ENCODE data around the gene KCNJ4.
A peak's percentile ranks its signal among the peaks of the same experiment; 100 is the strongest.
"Not testable (repeated sequence)": the region's sequence is repeated elsewhere in the genome, so short reads cannot be mapped to it uniquely, and the experiment has no call there.

KCNJ4 gene

DNA sequence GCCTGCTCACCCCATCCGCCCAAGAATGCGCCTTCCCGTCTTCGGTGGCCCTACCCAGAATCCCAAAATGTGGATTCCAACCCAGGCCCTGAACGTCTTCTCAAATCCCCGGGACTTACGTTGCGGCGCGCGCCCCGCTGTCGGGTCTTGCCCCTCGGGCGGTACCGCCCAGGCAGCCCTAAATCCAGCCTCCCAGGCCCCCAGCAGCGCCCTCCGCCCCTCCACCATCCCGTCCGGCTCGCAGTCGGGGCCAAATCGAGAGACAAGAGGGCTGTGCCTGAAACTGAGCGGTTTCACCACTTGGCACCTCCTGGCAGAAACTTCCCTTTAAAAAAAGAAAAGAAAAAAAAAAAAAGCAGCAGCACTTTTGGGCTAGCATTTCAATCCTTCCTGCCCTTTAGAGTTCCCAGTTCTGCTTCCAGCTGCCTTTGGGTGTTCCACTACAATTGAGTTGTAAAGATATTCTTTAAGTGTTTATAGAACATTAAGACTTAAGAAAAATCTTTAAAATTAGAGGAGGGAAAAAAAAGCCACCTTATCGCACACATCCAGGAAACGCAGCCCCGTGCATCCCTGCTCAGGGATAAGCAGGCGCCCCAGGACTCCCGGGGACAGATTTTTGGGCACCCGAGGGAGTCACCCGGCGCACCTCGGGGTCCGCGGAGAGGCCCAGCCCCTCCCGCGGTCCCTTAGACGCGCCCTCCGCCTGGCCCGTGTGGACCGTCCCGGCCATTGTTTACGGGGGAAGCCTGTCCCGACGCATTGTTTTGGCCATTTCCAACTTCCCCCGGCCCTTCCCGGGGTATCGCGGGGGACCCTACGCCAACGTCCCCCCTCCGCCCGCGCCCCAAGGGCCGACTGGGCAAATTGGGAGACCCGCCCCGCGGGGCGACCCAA is 57.6 kb downstream of the KCNJ4 start:
- H3K27ac Mint-ChIP-seq: peak overlapping the region; percentile 66
- peaks cover 71% of the 10 kb centered on the region for H3K4me1 Mint-ChIP-seq
- peak; percentile 48 for DNase-seq
- TF ChIP-seq, protein P1, sequence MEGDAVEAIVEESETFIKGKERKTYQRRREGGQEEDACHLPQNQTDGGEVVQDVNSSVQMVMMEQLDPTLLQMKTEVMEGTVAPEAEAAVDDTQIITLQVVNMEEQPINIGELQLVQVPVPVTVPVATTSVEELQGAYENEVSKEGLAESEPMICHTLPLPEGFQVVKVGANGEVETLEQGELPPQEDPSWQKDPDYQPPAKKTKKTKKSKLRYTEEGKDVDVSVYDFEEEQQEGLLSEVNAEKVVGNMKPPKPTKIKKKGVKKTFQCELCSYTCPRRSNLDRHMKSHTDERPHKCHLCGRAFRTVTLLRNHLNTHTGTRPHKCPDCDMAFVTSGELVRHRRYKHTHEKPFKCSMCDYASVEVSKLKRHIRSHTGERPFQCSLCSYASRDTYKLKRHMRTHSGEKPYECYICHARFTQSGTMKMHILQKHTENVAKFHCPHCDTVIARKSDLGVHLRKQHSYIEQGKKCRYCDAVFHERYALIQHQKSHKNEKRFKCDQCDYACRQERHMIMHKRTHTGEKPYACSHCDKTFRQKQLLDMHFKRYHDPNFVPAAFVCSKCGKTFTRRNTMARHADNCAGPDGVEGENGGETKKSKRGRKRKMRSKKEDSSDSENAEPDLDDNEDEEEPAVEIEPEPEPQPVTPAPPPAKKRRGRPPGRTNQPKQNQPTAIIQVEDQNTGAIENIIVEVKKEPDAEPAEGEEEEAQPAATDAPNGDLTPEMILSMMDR (IDR thresholded peaks at IDR 0.05): no peak
- peak overlapping the region; percentile 87 for H3K4me3 Mint-ChIP-seq
- H3K27me3 Mint-ChIP-seq (ENCODE audit: low read depth, poor library complexity): peaks cover 5% of the 10 kb centered on the region
- H3K36me3 Mint-ChIP-seq (ENCODE audit: low read depth): no peaks in the 10 kb centered on the region
- H3K9me3 Mint-ChIP-seq: no peaks in the 10 kb centered on the region

DNA sequence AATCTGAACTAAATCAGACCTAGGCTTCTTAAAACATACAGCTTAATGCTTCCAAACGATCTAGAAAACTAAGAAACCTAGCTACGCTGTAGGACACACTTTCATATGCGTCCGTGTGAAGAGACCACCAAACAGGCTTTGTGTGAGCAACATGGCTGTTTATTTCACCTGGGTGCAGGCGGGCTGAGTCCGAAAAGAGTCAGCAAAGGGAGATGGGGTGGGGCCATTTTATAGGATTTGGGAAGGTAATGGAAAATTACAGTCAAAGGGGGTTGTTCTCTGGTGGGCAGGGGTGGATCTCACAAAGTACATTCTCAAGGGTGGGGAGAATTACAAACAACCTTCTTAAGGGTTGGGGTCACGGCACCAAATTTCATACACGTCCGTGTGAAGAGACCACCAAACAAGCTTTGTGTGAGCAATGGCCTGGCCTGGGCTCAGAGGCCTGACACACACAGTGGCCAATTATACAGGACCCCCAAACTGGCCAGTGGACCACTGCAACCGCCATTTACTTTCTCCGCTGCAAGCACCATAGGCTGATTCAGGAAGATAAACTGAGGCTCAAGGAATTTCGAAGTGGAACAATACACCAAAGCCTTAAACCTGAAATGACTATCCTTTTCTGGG is 58.4 kb downstream of the KCNJ4 start:
- H3K4me3 Mint-ChIP-seq: peak overlapping the region; percentile 87
- H3K36me3 Mint-ChIP-seq (ENCODE audit: low read depth); H3K27ac Mint-ChIP-seq; DNase-seq; H3K27me3 Mint-ChIP-seq (ENCODE audit: low read depth, poor library complexity); H3K9me3 Mint-ChIP-seq: not testable (repeated sequence)
- H3K4me1 Mint-ChIP-seq: peaks cover 71% of the 10 kb centered on the region

DNA sequence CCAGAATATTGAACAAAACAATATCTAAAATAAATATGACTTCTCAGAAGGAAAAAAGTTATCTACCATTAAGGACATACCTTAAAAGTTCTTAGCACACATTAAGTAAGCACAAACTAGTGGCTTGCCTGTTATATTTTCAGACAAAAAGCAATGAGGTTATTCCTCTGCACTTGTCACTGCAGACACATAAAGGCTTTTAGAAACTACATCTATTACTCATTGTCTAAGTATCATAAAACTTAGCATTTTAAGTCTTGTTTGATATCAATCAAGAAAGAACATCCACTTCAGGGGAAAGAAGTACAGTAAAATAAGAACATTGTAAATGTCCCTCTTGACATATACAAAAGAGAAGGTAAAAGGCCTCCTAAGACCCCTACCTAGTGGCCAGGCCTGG is 59.1 kb downstream of the KCNJ4 start:
- not testable (repeated sequence) for H3K27ac Mint-ChIP-seq; H3K9me3 Mint-ChIP-seq; DNase-seq; H3K27me3 Mint-ChIP-seq (ENCODE audit: low read depth, poor library complexity); H3K36me3 Mint-ChIP-seq (ENCODE audit: low read depth)
- Mint-ChIP-seq H3K4me3 (peak overlapping the region; percentile 87), H3K4me1 (peaks cover 71% of the 10 kb centered on the region)

DNA sequence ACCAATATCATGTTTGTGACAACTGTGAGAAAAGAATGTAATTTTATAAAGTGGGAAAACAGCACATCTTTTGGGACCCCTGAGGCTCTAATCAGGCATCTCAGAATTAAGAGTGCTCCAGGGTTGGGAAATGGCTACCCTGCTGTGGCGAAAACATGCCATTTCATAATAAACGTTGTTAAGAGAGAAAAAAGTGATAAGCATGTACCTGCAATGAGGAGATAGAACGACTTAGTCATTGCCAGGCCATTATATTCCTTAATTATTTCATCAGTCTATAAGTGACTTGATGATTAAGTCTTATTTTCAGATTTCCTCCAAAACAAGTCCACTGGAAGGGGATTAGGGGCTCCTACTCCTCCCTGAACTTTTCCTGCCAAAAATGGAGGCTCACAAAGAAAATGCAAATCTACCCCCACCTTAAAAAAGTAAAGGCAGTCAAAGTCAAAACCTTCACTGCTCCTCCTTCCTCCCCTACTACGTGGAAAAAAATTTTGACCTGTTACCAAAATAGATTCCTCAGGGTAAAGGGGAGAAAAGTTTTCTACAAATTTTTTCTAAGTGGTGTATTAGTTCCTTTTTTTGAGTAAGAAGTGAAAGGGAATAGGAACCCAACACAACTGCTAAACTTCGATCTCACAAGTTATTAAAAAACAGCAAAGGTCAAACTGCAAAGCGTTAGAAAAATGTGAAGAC is 59.9 kb downstream of the KCNJ4 start:
- H3K9me3 Mint-ChIP-seq; DNase-seq; H3K36me3 Mint-ChIP-seq (ENCODE audit: low read depth); H3K27me3 Mint-ChIP-seq (ENCODE audit: low read depth, poor library complexity): not testable (repeated sequence)
- peak overlapping the region; percentile 64 for H3K27ac Mint-ChIP-seq
- H3K4me3 Mint-ChIP-seq: peak overlapping the region; percentile 87
- H3K4me1 Mint-ChIP-seq: peaks cover 71% of the 10 kb centered on the region

DNA sequence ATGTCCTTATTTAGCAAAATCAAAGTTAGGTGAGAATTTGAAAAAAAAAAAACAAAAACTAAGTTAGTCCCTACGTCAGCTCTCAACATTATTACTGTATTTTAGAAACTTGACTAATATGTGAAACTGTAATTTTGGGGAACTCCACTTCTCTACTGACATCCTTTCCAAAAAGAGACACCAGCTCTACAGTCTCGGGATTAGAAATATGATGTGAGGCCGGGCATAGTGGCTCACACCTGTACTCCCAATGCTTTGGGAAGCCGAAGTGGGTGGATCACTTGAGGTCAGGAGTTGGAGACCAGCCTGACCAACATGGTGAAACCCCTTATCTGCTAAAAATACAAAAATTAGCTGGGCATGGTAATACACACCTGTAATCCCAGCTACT is 65.6 kb downstream of the KCNJ4 start:
- H3K9me3 Mint-ChIP-seq; H3K27ac Mint-ChIP-seq; H3K27me3 Mint-ChIP-seq (ENCODE audit: low read depth, poor library complexity); H3K36me3 Mint-ChIP-seq (ENCODE audit: low read depth); H3K4me3 Mint-ChIP-seq; DNase-seq: not testable (repeated sequence)
- H3K4me1 Mint-ChIP-seq: peaks cover 47% of the 10 kb centered on the region

DNA sequence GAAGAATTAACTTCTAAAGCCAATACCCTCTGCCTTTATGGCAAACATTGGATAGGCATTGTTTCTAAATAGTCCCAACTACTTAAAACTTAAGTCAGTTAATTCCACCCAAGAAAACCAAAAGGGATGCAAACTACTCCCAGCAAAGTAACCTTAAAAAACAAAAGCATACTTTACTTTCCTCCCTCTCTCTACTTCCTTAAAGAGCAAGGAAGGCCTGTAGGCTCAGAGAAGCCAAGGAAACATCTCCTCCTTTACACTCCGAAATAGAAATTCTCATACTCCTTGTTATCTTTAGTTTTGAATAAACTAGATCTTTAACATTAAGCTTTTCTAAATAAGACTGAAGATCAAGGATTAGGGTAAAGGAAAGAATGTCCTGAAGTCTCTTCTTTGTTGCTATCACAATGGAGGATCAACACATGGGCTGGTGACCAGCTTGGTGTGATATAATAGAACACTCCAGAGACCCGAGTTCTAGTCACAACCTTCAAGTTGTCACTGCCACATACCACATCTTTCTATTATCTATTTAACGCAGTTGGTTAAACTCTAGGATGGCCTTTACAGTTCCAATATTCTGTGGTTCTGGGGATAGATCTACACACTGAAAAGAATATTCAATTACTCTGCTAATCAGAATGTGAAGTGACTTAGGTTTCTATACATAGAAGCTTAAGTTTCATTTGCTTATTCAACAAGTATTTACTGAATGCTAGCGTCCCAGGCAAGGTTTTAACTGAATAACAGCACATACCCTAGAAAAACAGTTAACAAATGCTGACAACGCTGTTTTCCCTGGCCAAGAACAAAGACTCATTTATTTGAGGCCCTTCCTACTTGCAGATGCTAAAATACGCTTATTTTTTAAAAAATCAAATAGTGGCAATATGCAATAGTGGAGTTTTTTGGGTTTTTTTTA is 66.2 kb downstream of the KCNJ4 start:
- Mint-ChIP-seq H3K4me1 (peaks cover 42% of the 10 kb centered on the region), H3K36me3 (ENCODE audit: low read depth) (peaks cover 11% of the 10 kb centered on the region)
- not testable (repeated sequence) for DNase-seq; H3K4me3 Mint-ChIP-seq; H3K27ac Mint-ChIP-seq; H3K27me3 Mint-ChIP-seq (ENCODE audit: low read depth, poor library complexity); H3K9me3 Mint-ChIP-seq

DNA sequence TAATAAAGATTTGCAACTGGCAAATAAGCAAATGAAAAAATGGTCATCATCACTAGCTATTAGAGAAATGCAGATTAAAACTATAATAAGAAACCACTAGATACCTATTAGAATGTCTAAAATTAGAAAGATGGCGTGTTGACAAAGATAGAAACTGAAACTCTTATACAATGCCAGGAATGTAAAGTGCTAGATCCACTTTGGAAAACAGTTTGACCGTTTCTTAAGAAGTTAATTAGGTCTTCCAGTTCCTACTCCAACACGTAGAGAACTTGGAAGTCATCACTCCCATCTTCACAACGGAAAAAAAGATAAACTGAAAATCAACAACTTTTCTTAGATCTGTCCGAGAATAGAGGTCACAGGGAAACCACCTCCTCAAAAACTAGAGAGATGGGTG is 68.1 kb downstream of the KCNJ4 start:
- not testable (repeated sequence) for H3K27ac Mint-ChIP-seq; H3K4me3 Mint-ChIP-seq; DNase-seq; H3K9me3 Mint-ChIP-seq; H3K27me3 Mint-ChIP-seq (ENCODE audit: low read depth, poor library complexity)
- Mint-ChIP-seq H3K36me3 (ENCODE audit: low read depth) (peaks cover 16% of the 10 kb centered on the region), H3K4me1 (peaks cover 36% of the 10 kb centered on the region)

DNA sequence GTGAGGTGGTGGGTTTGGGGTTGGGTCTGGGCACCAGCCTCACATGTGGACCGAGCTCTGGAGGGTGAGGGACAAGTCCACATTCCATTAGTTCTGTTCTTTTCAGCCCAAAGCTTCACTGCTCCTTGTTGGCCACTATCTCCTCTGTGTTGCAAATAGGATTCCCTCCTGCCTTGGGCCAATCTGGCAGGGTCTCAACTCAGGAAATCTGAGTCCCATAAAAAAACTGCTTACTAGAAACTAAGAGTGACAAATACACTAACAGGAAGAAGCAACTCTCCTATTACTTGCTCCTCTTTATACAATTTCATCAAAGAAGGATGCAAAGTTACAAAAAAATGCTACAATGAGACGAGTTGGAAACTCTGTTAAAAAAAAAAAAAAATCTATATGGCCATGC is 71.6 kb downstream of the KCNJ4 start:
- TF ChIP-seq, protein P1 (IDR thresholded peaks at IDR 0.05): no peak
- Mint-ChIP-seq H3K36me3 (ENCODE audit: low read depth) (peaks cover 34% of the 10 kb centered on the region), H3K9me3 (no peaks in the 10 kb centered on the region), H3K27me3 (ENCODE audit: low read depth, poor library complexity) (no peaks in the 10 kb centered on the region), H3K27ac (peak overlapping the region; percentile 85), H3K4me3 (no peak overlapping the region), H3K4me1 (peaks cover 8% of the 10 kb centered on the region)
- DNase-seq: no peak

DNA sequence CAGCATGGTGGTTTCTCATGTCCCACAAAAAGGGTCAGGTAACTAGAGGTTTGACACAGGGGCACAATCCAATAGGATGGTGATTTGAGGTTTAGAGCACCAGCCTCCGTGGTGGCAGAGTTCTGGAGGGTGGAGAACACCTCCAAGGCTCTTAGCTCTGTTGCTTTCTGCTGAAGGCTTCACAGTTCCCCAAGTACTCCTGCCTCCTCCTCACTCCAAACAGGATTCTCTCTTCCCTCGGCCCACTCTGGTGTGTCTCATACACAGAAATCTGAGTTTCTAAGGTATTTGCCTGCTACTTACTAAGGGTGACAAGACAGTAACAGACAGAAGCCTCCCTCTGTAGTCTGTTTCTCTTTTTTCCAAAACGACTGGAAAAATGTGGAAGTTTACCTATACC is 73.6 kb downstream of the KCNJ4 start:
- not testable (repeated sequence) for DNase-seq; H3K4me1 Mint-ChIP-seq; H3K4me3 Mint-ChIP-seq; H3K9me3 Mint-ChIP-seq; H3K27me3 Mint-ChIP-seq (ENCODE audit: low read depth, poor library complexity)
- peak overlapping the region; percentile 16 for H3K27ac Mint-ChIP-seq
- H3K36me3 Mint-ChIP-seq (ENCODE audit: low read depth): peaks cover 41% of the 10 kb centered on the region
